GM12873 (cell line): Measurements from ENCODE around the gene UQCR10.

ENCODE experiments used
- CTCF ChIP-seq: IDR thresholded peaks from 2 replicates; pipeline ENCODE4 v1.5.1; 2012; ENCODE audit warnings: low read depth, mild to moderate bottlenecking, moderate library complexity, low read length, control low read depth; ENCODE audit not compliant: insufficient read depth; ENCODE audit errors: missing control alignments

The UQCR10 gene

GRCh38 chr22:29722587-29722986, 44.6 kb upstream of the UQCR10 start:
- TF ChIP-seq CTCF: no peak

GRCh38 chr22:29723766-29724165, 43.4 kb upstream of the UQCR10 start:
- peak; percentile 20 for TF ChIP-seq CTCF

- TF ChIP-seq CTCF: no peak
Observed at GRCh38 chr22:29724843-29725242, 42.3 kb upstream of the UQCR10 start.

GRCh38 chr22:29726106-29726505, 41.1 kb upstream of the UQCR10 start:
- TF ChIP-seq CTCF: no peak

- TF ChIP-seq CTCF: peak; percentile 6
Observed at GRCh38 chr22:29726512-29727130, 40.5 kb upstream of the UQCR10 start.

- TF ChIP-seq CTCF: peak; percentile 55
Observed at GRCh38 chr22:29727131-29727523, 40.0 kb upstream of the UQCR10 start.

- no peak for TF ChIP-seq CTCF
Observed at GRCh38 chr22:29729161-29729560, 38.0 kb upstream of the UQCR10 start.
